IMR-90 (cell line): ENCODE results near the gene TSPAN17. TPM values are rescaled to one million over a fixed set of nuclear protein-coding genes. Genes with fewer than 3 reads are reported as not detected.

ENCODE experiments used
- ATAC-seq: fragments of 200-7000 bp; cut with Tn5 transposase; 2 replicates; pipeline ENCODE4 v1.9.1; 2020; ENCODE audit warnings: low read depth, mild to moderate bottlenecking, moderate library complexity
- BruUV-seq: library from RNA; stranded (reverse); fragments of 400-500 nt; replicated peaks from 2 replicates; lab custom pipeline; 2021; lab: Mats Ljungman, UMichigan
- CTCF ChIA-PET: fragments of 300-600 bp; formaldehyde crosslinking; extraction: SDS; loops from one replicate; lab custom pipeline; 2021; ENCODE audit warnings: antibody characterized with exemption; lab: Yijun Ruan, JAX
- POLR2A ChIA-PET: fragments of 300-600 bp; sonication (Branson Sonifier 250); formaldehyde crosslinking; loops from one replicate; lab custom pipeline; 2022; ENCODE audit warnings: antibody characterized with exemption; ENCODE audit not compliant: unreplicated experiment; lab: Charles Lee
- DNase-seq: peaks from one replicate; pipeline ENCODE4 v3.0.0; 2013
- H2AFZ ChIP-seq: replicated peaks from 2 replicates; pipeline ENCODE3; 2013; ENCODE audit warnings: low read length, mild to moderate bottlenecking; ENCODE audit not compliant: poor library complexity
- H2AK5ac ChIP-seq: 2 replicates; pipeline ENCODE4 v1.6.1; 2013; ENCODE audit warnings: low read depth, low read length, inconsistent platforms
- H2AK9ac ChIP-seq: replicated peaks from 2 replicates; pipeline ENCODE3; 2013; ENCODE audit warnings: mild to moderate bottlenecking, low read depth, low read length, moderate library complexity; ENCODE audit not compliant: poor library complexity
- H2BK120ac ChIP-seq: 2 replicates; pipeline ENCODE4 v1.6.1; 2013; ENCODE audit warnings: low read depth, low read length, inconsistent platforms
- H2BK15ac ChIP-seq: 3 replicates; pipeline ENCODE4 v1.6.1; 2013; ENCODE audit warnings: low read depth, low read length, inconsistent platforms
- H2BK20ac ChIP-seq: 2 replicates; pipeline ENCODE4 v1.6.1; 2013; ENCODE audit warnings: low read depth, mild to moderate bottlenecking, inconsistent platforms, low read length, moderate library complexity
- H2BK5ac ChIP-seq: 2 replicates; pipeline ENCODE4 v1.6.1; 2013; ENCODE audit warnings: mild to moderate bottlenecking, low read depth, low read length, inconsistent platforms; ENCODE audit not compliant: poor library complexity, severe bottlenecking
- H3K14ac ChIP-seq: replicated peaks from 2 replicates; pipeline ENCODE4 v1.6.1; 2013; ENCODE audit warnings: low read depth, low read length, inconsistent platforms
- H3K18ac ChIP-seq: 2 replicates; pipeline ENCODE4 v1.6.1; 2013; ENCODE audit warnings: low read depth, low read length, control low read depth
- H3K23ac ChIP-seq: 2 replicates; pipeline ENCODE4 v1.6.1; 2013; ENCODE audit warnings: low read depth, low read length, inconsistent platforms
- H3K27ac ChIP-seq: 2 replicates; pipeline ENCODE4 v1.5.1; 2013; ENCODE audit warnings: mild to moderate bottlenecking, control low read depth, low read length; ENCODE audit not compliant: insufficient read depth
- H3K27me3 ChIP-seq: 2 replicates; pipeline ENCODE4 v1.6.1; 2013; ENCODE audit warnings: low read length; ENCODE audit not compliant: control insufficient read depth, insufficient read depth
- H3K36me3 ChIP-seq: 2 replicates; pipeline ENCODE4 v1.6.1; 2013; ENCODE audit warnings: low read length, mixed read lengths; ENCODE audit not compliant: control insufficient read depth, insufficient read depth
- H3K4ac ChIP-seq: 2 replicates; pipeline ENCODE4 v1.6.1; 2013; ENCODE audit warnings: low read depth, low read length, inconsistent platforms
- H3K4me1 ChIP-seq: 2 replicates; pipeline ENCODE4 v1.6.1; 2013; ENCODE audit warnings: low read length, mixed read lengths; ENCODE audit not compliant: control insufficient read depth, insufficient read depth
- H3K4me2 ChIP-seq: 2 replicates; pipeline ENCODE4 v1.6.1; 2013; ENCODE audit warnings: low read depth, mild to moderate bottlenecking, control low read depth, low read length, moderate library complexity
- H3K4me3 ChIP-seq: 2 replicates; pipeline ENCODE4 v1.5.1; 2013; ENCODE audit warnings: low read depth, mild to moderate bottlenecking, control low read depth, low read length, moderate library complexity; ENCODE audit not compliant: insufficient read depth
- H3K56ac ChIP-seq: 2 replicates; pipeline ENCODE4 v1.6.1; 2013; ENCODE audit warnings: low read length, inconsistent platforms; ENCODE audit not compliant: insufficient read depth; ENCODE audit errors: extremely low read depth
- H3K79me1 ChIP-seq, 2 experiments: 2 replicates each; pipeline ENCODE4 v1.6.1; 2013; ENCODE audit warnings: low read length in 2 of 2, inconsistent platforms in 1 of 2, low read depth in 1 of 2
- H3K9ac ChIP-seq: 2 replicates; pipeline ENCODE4 v1.6.1; 2013; ENCODE audit warnings: low read depth, low read length, control low read depth
- H3K9me1 ChIP-seq: 2 replicates; pipeline ENCODE4 v1.6.1; 2013; ENCODE audit warnings: low read length, inconsistent platforms; ENCODE audit not compliant: insufficient read depth
- H3K9me3 ChIP-seq: 2 replicates; pipeline ENCODE4 v1.6.1; 2013; ENCODE audit warnings: low read length; ENCODE audit not compliant: control insufficient read depth, insufficient read depth
- H4K20me1 ChIP-seq: 2 replicates; pipeline ENCODE4 v1.6.1; 2013; ENCODE audit warnings: low read length, inconsistent platforms; ENCODE audit not compliant: insufficient read depth
- H4K5ac ChIP-seq: 2 replicates; pipeline ENCODE4 v1.6.1; 2013; ENCODE audit warnings: mild to moderate bottlenecking, low read depth, low read length, control low read depth
- H4K8ac ChIP-seq, 2 experiments: 2 replicates each; pipeline ENCODE4 v1.6.1; 2013; ENCODE audit warnings: low read depth in 2 of 2, low read length in 2 of 2, control low read depth in 1 of 2, inconsistent platforms in 1 of 2
- H4K91ac ChIP-seq: 2 replicates; pipeline ENCODE4 v1.6.1; 2013; ENCODE audit warnings: low read depth, low read length, inconsistent platforms; ENCODE audit not compliant: insufficient read depth
- CEBPB ChIP-seq: IDR thresholded peaks from 2 replicates; pipeline ENCODE4 v1.6.1; 2012; ENCODE audit warnings: low read depth, low read length, improper control_type of control experiment
- CHD1 ChIP-seq: IDR thresholded peaks from 2 replicates; pipeline ENCODE4 v1.6.1; 2012; ENCODE audit warnings: low read depth, low read length, improper control_type of control experiment
- ELK1 ChIP-seq: fragments of 150-350 bp; IDR thresholded peaks from 2 replicates; pipeline ENCODE4 v1.6.1; 2016; ENCODE audit warnings: low read depth, mild to moderate bottlenecking, low read length, moderate library complexity, borderline replicate concordance
- FOS ChIP-seq: fragments of 150-350 bp; IDR thresholded peaks from 2 replicates; pipeline ENCODE4 v1.6.1; 2016; ENCODE audit warnings: low read depth, low read length
- MXI1 ChIP-seq: IDR thresholded peaks from 2 replicates; pipeline ENCODE4 v1.6.1; 2012; ENCODE audit warnings: low read depth, mild to moderate bottlenecking, low read length, moderate library complexity, borderline replicate concordance
- NFE2L2 ChIP-seq: fragments of 150-350 bp; IDR thresholded peaks from 2 replicates; pipeline ENCODE4 v1.6.1; 2016; ENCODE audit warnings: low read depth, mild to moderate bottlenecking, low read length
- RAD21 ChIP-seq: IDR thresholded peaks from 2 replicates; pipeline ENCODE4 v1.6.1; 2012; ENCODE audit warnings: low read length, improper control_type of control experiment
- SMC3 ChIP-seq: fragments of 150-350 bp; IDR thresholded peaks from 2 replicates; pipeline ENCODE4 v1.6.1; 2016; ENCODE audit warnings: low read depth, mild to moderate bottlenecking, antibody characterized with exemption, low read length, moderate library complexity
- USF2 ChIP-seq: fragments of 150-350 bp; IDR thresholded peaks from 2 replicates; pipeline ENCODE4 v1.6.1; 2017; ENCODE audit warnings: mild to moderate bottlenecking, antibody characterized with exemption, low read length, low read depth
- WGBS, 2 experiments: methylation state at CpG; one replicate each; pipeline versions ENCODE4 v1.1.5 to v1.1.7; 2013; ENCODE audit warnings: missing lambda C conversion rate in 2 of 2; ENCODE audit not compliant: insufficient read length in 1 of 2; ENCODE audit errors: extremely low coverage in 2 of 2; 5-methylcytosine and 5-hydroxymethylcytosine counted together
- dilution Hi-C: fragments of 300-500 bp; cut with HindIII; formaldehyde crosslinking; loops from one replicate; pipeline ENCODE4 v1.14.3; 2018; ENCODE audit warnings: low sequenced_read_pairs; ENCODE audit not compliant: unreplicated experiment
- in situ Hi-C: fragments of 300-500 bp; cut with MboI; formaldehyde crosslinking; loops from 3 replicates; pipeline ENCODE4 v1.14.3; 2019; ENCODE audit warnings: low sequenced_read_pairs, inconsistent platforms, mixed read lengths
- intact Hi-C: fragments of 100-400 bp; cut with micrococcal nuclease; formaldehyde crosslinking; loops from 2 replicates; pipeline ENCODE4 v1.10.0; 2022
- polyA plus RNA-seq, 3 experiments: library from polyadenylated mRNA; depleted of rRNA; stranded (reverse); fragments of >200 nt; gene quantifications; 2 replicates each; pipeline ENCODE4 v1.2.3, GENCODE V29; 2012; ENCODE audit warnings: low replicate concordance in 1 of 3
- total RNA-seq: library from RNA; depleted of rRNA; stranded (reverse); fragments of >200 nt; gene quantifications from 2 replicates; pipeline ENCODE4 v1.2.3, GENCODE V29; 2012

The TSPAN17 gene
- total and polyA plus RNA-seq, 2 of the 4 experiments (the other 2 are of a cell fraction) = 34.2 to 41.6 TPM

GRCh38 chr5:176633598-176633997 is 13.7 kb upstream of the TSPAN17 start:
- H2BK5ac ChIP-seq = no peak overlapping the region
- in situ Hi-C loops = no loop called here
- POLR2A ChIA-PET = interaction anchor here (0.6 kb wide), 1 partner anchor 191 kb away, joined by 4 read pairs; no protein-coding TSS in a partner anchor

More at GRCh38 chr5:176633598-176633997, 13.7 kb upstream of the TSPAN17 start:
- TF ChIP-seq USF2 (no peak), ELK1 (no peak), CHD1 (no peak), CEBPB (no peak), SMC3 (no peak), NFE2L2 (no peak), RAD21 (no peak), MXI1 (no peak), FOS (no peak)
- no peak overlapping the region for H3K4me2 ChIP-seq
- H4K8ac ChIP-seq = no peak overlapping the region
- DNase-seq (no peak), ATAC-seq (no peak)
- no peak overlapping the region for H3K9ac ChIP-seq
- H3K9me1 ChIP-seq = peaks cover 3% of the 10 kb centered on the region; the same call in 1 of the 2 replicates
- intact Hi-C loops (no loop called here), dilution Hi-C loops (no loop called here)
- CTCF ChIA-PET = interaction anchor here (0.6 kb wide), 1 partner anchor 217 kb away, joined by 3 read pairs; the partner anchor contains the start of gene CLTB
- H2BK120ac ChIP-seq = no peak overlapping the region
- H2AFZ ChIP-seq = no peak overlapping the region
- no peaks in the 10 kb centered on the region for H3K79me1 ChIP-seq
- no peak overlapping the region for H3K18ac ChIP-seq
- H3K4me1 ChIP-seq = peaks cover 2% of the 10 kb centered on the region; the same call in 1 of the 2 replicates
- H3K56ac ChIP-seq = no peak overlapping the region
- WGBS, 2 experiments = 20% methylated on average over 6 of the region's 6 CpGs; no CpG with 5 or more reads in 1 of the 2 experiments
- no TSS peak for BruUV-seq
- H3K36me3 ChIP-seq = no peaks in the 10 kb centered on the region
- H2AK9ac ChIP-seq = no peak overlapping the region
- peaks cover 5% of the 10 kb centered on the region for H3K9me3 ChIP-seq
- no peak overlapping the region for H4K91ac ChIP-seq
- H3K14ac ChIP-seq = no peak overlapping the region
- H4K20me1 ChIP-seq = no peaks in the 10 kb centered on the region; the same call in 1 of the 2 replicates
- no peak overlapping the region for H4K5ac ChIP-seq
- H3K4me3 ChIP-seq = no peak overlapping the region
- no peak overlapping the region for H3K27ac ChIP-seq
- no peak overlapping the region for H3K4ac ChIP-seq
- H2AK5ac ChIP-seq = no peak overlapping the region
- H3K27me3 ChIP-seq = peaks cover 79% of the 10 kb centered on the region
- no peak overlapping the region for H2BK20ac ChIP-seq
- H2BK15ac ChIP-seq = no peak overlapping the region
- H3K23ac ChIP-seq = no peak overlapping the region
